GM23248 (cell line): ENCODE results near the gene PLEKHA5. TPM values are rescaled to one million over a fixed set of nuclear protein-coding genes. Genes with fewer than 3 reads are reported as not detected.

Source experiments
- DNase-seq: peaks from one replicate; pipeline ENCODE4 v3.0.0-alpha.2; 2015
- H2AFZ ChIP-seq: fragments of 200-600 bp; sonication (generic); 2 replicates; pipeline ENCODE4 v1.6.1; 2016; ENCODE audit warnings: antibody characterized with exemption
- H3F3A ChIP-seq: fragments of 200-600 bp; sonication (generic); 2 replicates; pipeline ENCODE4 v1.6.1; 2016; ENCODE audit warnings: mild to moderate bottlenecking, antibody characterized with exemption, mixed run types; ENCODE audit not compliant: insufficient read depth
- H3K27ac ChIP-seq: fragments of 200-600 bp; sonication (generic); 2 replicates; pipeline ENCODE4 v1.5.1; 2016; ENCODE audit warnings: mild to moderate bottlenecking
- H3K27me3 ChIP-seq: fragments of 200-600 bp; sonication (generic); replicated peaks from 2 replicates; pipeline ENCODE4 v1.6.1; 2016; ENCODE audit warnings: mild to moderate bottlenecking; ENCODE audit not compliant: insufficient read depth
- H3K36me3 ChIP-seq: fragments of 200-600 bp; sonication (generic); 2 replicates; pipeline ENCODE4 v1.6.1; 2016; ENCODE audit warnings: low read depth, mild to moderate bottlenecking
- H3K4me1 ChIP-seq: fragments of 200-600 bp; sonication (generic); 2 replicates; pipeline ENCODE4 v1.6.1; 2016; ENCODE audit warnings: mild to moderate bottlenecking; ENCODE audit not compliant: insufficient read depth
- H3K4me2 ChIP-seq: fragments of 200-600 bp; sonication (generic); one replicate; pipeline ENCODE4 v1.6.1; 2016; ENCODE audit warnings: mild to moderate bottlenecking; ENCODE audit not compliant: unreplicated experiment
- H3K4me3 ChIP-seq: fragments of 200-600 bp; sonication (generic); 2 replicates; pipeline ENCODE4 v1.5.1; 2016; ENCODE audit warnings: mild to moderate bottlenecking
- H3K79me2 ChIP-seq: fragments of 200-600 bp; sonication (generic); 2 replicates; pipeline ENCODE4 v1.6.1; 2016; ENCODE audit warnings: mild to moderate bottlenecking; ENCODE audit not compliant: insufficient read depth
- H3K9ac ChIP-seq: fragments of 200-600 bp; sonication (generic); 2 replicates; pipeline ENCODE4 v1.6.1; 2016; ENCODE audit warnings: mild to moderate bottlenecking
- H3K9me2 ChIP-seq: fragments of 200-600 bp; sonication (generic); 2 replicates; pipeline ENCODE4 v1.6.1; 2016; ENCODE audit warnings: mixed run types, mild to moderate bottlenecking, moderate library complexity; ENCODE audit not compliant: insufficient read depth
- H3K9me3 ChIP-seq: fragments of 200-600 bp; sonication (generic); one replicate; pipeline ENCODE4 v1.6.1; 2017; ENCODE audit warnings: low read depth
- H4K20me1 ChIP-seq: fragments of 200-600 bp; sonication (generic); 2 replicates; pipeline ENCODE4 v1.6.0; 2016; ENCODE audit not compliant: insufficient read depth
- EZH2 ChIP-seq: fragments of 200-600 bp; sonication (generic); IDR thresholded peaks from 2 replicates; pipeline ENCODE4 v1.6.1; 2018; ENCODE audit warnings: antibody characterized with exemption, mild to moderate bottlenecking; ENCODE audit not compliant: insufficient read depth, poor library complexity, severe bottlenecking
- EZH2phosphoT487 ChIP-seq: fragments of 200-600 bp; sonication (generic); IDR thresholded peaks from 2 replicates; pipeline ENCODE4 v1.6.1; 2018; ENCODE audit warnings: antibody characterized with exemption, moderate library complexity, mild to moderate bottlenecking, low read depth; ENCODE audit not compliant: insufficient read depth
- WGBS, 2 experiments: methylation state at CpG; one replicate each; pipeline ENCODE4 v1.1.6; 2015 to 2017; ENCODE audit warnings: low lambda C conversion rate in 2 of 2, low coverage in 1 of 2; ENCODE audit errors: missing lambda C conversion rate in 2 of 2; 5-methylcytosine and 5-hydroxymethylcytosine counted together
- in situ Hi-C: fragments of 300-500 bp; cut with MboI; formaldehyde crosslinking; loops from 2 replicates; pipeline ENCODE4 v1.15.0; 2020
- polyA plus RNA-seq: library from polyadenylated mRNA; unstranded; fragments of >200 nt; fragmentation: Nextera tagmentation; extraction: Ambion mirVana; gene quantifications from 2 replicates; pipeline ENCODE4 v1.2.1, GENCODE V29; 2016
- total RNA-seq: library from RNA; depleted of rRNA; stranded (reverse); fragments of >200 nt; shearing (Covaris generic); gene quantifications from 2 replicates; pipeline ENCODE4 v1.2.3, GENCODE V29; 2014

Gene PLEKHA5
- total and polyA plus RNA-seq, 2 experiments from 2014 or later = 10.0 to 12.1 TPM

- Histone ChIP-seq H3K36me3 (no peaks in the 10 kb centered on the region), H3F3A (no peaks in the 10 kb centered on the region), H3K9me3 (no peaks in the 10 kb centered on the region), H3K4me2 (no peak overlapping the region), H3K27ac (no peak overlapping the region), H3K79me2 (no peaks in the 10 kb centered on the region), H3K27me3 (no peaks in the 10 kb centered on the region), H2AFZ (no peak overlapping the region), H3K4me3 (no peak overlapping the region), H3K9ac (no peak overlapping the region), H3K9me2 (peaks cover 3% of the 10 kb centered on the region; the same call in 1 of the 2 replicates), H4K20me1 (no peaks in the 10 kb centered on the region), H3K4me1 (no peaks in the 10 kb centered on the region)
- 86 to 87% methylated on average over 3 of the region's 3 CpGs for WGBS, 2 experiments
- in situ Hi-C loops = no loop called here
- DNase-seq = no peak
- TF ChIP-seq EZH2phosphoT487 (no peak), EZH2 (no peak)
Measured at GRCh38 chr12:19263672-19264071, 134.1 kb downstream of the PLEKHA5 start.

GRCh38 chr12:19273482-19274330, 144.2 kb downstream of the PLEKHA5 start:
- TF ChIP-seq EZH2phosphoT487 (no peak), EZH2 (no peak)
- peak; percentile 93 for DNase-seq
- in situ Hi-C loops = no loop called here
- H3K9me2 ChIP-seq = no peaks in the 10 kb centered on the region
- H2AFZ ChIP-seq = peak overlapping the region; percentile 12; the same call in 1 of the 2 replicates
- no peaks in the 10 kb centered on the region for H3K9me3 ChIP-seq
- peak overlapping the region; percentile 17; the same call in 1 of the 2 replicates for H3K4me3 ChIP-seq
- H4K20me1 ChIP-seq = no peaks in the 10 kb centered on the region
- H3K27ac ChIP-seq = peak overlapping the region; percentile 38
- no peaks in the 10 kb centered on the region for H3K36me3 ChIP-seq
- no peak overlapping the region for H3K9ac ChIP-seq
- no peaks in the 10 kb centered on the region for H3K27me3 ChIP-seq
- H3F3A ChIP-seq = peaks cover 23% of the 10 kb centered on the region
- peak overlapping the region; percentile 58 for H3K4me2 ChIP-seq
- H3K4me1 ChIP-seq = peaks cover 17% of the 10 kb centered on the region
- H3K79me2 ChIP-seq = no peaks in the 10 kb centered on the region
- WGBS, 2 experiments = 61 to 69% methylated on average over 4 of the region's 4 CpGs

DNA sequence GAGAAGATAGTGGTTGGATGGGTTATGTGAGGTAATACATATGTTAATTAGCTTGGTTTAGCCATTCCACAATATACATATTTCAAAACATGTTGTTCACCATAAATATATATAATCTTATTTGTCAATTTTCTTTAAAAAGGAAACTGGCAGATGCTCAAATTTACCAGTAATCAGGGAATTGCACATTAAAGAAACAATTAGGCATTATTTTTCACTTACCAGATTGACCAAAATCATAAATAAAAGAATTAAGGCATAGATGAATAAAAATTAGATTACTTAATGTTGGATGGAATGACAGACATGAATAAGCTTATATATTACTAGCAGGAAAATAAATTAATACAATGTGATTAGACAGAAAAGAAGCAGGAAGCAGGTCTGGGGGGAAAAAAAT, 147.2 kb downstream of the PLEKHA5 start:
- Histone ChIP-seq H3F3A (peaks cover 20% of the 10 kb centered on the region), H4K20me1 (no peaks in the 10 kb centered on the region), H3K9me2 (no peaks in the 10 kb centered on the region), H3K27me3 (no peaks in the 10 kb centered on the region), H3K4me1 (peaks cover 17% of the 10 kb centered on the region), H3K9ac (no peak overlapping the region), H3K4me3 (no peak overlapping the region), H3K27ac (no peak overlapping the region), H3K36me3 (no peaks in the 10 kb centered on the region), H3K9me3 (no peaks in the 10 kb centered on the region), H3K79me2 (no peaks in the 10 kb centered on the region), H3K4me2 (no peak overlapping the region), H2AFZ (no peak overlapping the region)
- no peak for DNase-seq
- in situ Hi-C loops = loop anchor here (25.0 kb wide), 2 partner anchors 839 to 1014 kb away; partner anchors contain the start of gene PIK3C2G
- no peak for TF ChIP-seq EZH2phosphoT487
- no peak for TF ChIP-seq EZH2

DNA sequence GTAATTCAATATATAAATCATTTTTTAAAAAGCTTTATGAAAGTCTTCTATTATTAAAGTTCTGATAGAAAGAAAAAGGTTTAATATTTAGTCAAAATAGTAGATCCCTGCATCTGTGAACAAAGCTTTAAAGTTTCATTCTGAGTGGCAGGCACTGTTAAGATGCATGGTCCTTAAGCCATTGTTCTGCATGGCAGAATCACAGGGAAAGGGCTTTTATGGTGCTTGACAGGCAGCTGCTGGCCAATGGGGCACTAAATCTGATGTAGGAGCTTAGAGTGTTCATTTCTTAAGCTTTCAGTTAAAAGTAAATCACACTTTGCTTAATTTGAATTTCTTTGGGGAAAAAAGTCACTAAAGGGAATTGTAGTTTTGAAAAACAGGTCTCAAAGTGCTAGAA, 148.2 kb downstream of the PLEKHA5 start:
- H3K27ac ChIP-seq = no peak overlapping the region
- TF ChIP-seq EZH2 (no peak), EZH2phosphoT487 (no peak)

More for the DNA sequence above, 148.2 kb downstream of the PLEKHA5 start:
- Histone ChIP-seq H3K4me2 (no peak overlapping the region), H3K27me3 (no peaks in the 10 kb centered on the region), H3K9me2 (no peaks in the 10 kb centered on the region), H4K20me1 (no peaks in the 10 kb centered on the region), H3F3A (peaks cover 18% of the 10 kb centered on the region), H3K36me3 (no peaks in the 10 kb centered on the region), H3K9ac (no peak overlapping the region), H2AFZ (no peak overlapping the region), H3K4me3 (no peak overlapping the region), H3K79me2 (no peaks in the 10 kb centered on the region), H3K4me1 (peaks cover 17% of the 10 kb centered on the region), H3K9me3 (no peaks in the 10 kb centered on the region)
- no peak for DNase-seq
- in situ Hi-C loops = loop anchor here (25.0 kb wide), 2 partner anchors 840 to 1015 kb away; partner anchors contain the start of gene PIK3C2G
